Stimulated activated CD8-positive, alpha-beta memory T cell treated with anti-CD3 and anti-CD28 coated beads, Interleukin-7, amount 100 ng/mL, for 24 hours (primary cell): Measurements from ENCODE around the gene RAB3IP.

ENCODE experiments used
- DNase-seq: peaks from one replicate; pipeline ENCODE4 v3.0.0-alpha.2; 2020; ENCODE audit warnings: low read depth

The RAB3IP gene

GRCh38 chr12:69738351-69739286, at the start of gene RAB3IP:
RAB3IP (plus strand) TSS chr12:69738860; CDS start chr12:69755409, 16,549 bp downstream.
- peak; percentile 87 for DNase-seq

- DNase-seq = no peak
These were observed 49.0 kb upstream of the RAB3IP start for GRCh38 chr12:69689638-69690037.

GRCh38 chr12:69694123-69694522, 44.5 kb upstream of the RAB3IP start:
- no peak for DNase-seq

GRCh38 chr12:69698054-69698453, 40.6 kb upstream of the RAB3IP start:
- no peak for DNase-seq

- DNase-seq = no peak
These were observed 39.7 kb upstream of the RAB3IP start, which contains the start of gene BEST3 for GRCh38 chr12:69698769-69699540. BEST3 (minus strand) TSS chr12:69699303; CDS start chr12:69697798, 1,505 bp downstream.

- DNase-seq = no peak
These were observed 36.8 kb upstream of the RAB3IP start for GRCh38 chr12:69701826-69702225.

GRCh38 chr12:69703146-69703642, 35.5 kb upstream of the RAB3IP start:
- DNase-seq = no peak

- no peak for DNase-seq
These were observed 34.3 kb upstream of the RAB3IP start for GRCh38 chr12:69704357-69704756.

- DNase-seq = no peak
These were observed 30.0 kb upstream of the RAB3IP start for GRCh38 chr12:69708649-69709048.

- DNase-seq = no peak
These were observed 25.8 kb upstream of the RAB3IP start for GRCh38 chr12:69712826-69713225.

GRCh38 chr12:69714542-69714941, 24.1 kb upstream of the RAB3IP start:
- DNase-seq = no peak

GRCh38 chr12:69719336-69720316, 19.0 kb upstream of the RAB3IP start:
- no peak for DNase-seq

GRCh38 chr12:69720750-69721149, 17.9 kb upstream of the RAB3IP start:
- no peak for DNase-seq

- DNase-seq = no peak
These were observed 11.7 kb upstream of the RAB3IP start for GRCh38 chr12:69726922-69727321.

GRCh38 chr12:69732088-69732487, 6.6 kb upstream of the RAB3IP start:
- DNase-seq = no peak

GRCh38 chr12:69733638-69734037, 5.0 kb upstream of the RAB3IP start:
- no peak for DNase-seq

GRCh38 chr12:69739287-69740191, 879 bp downstream of the RAB3IP start:
- peak; percentile 8 for DNase-seq

- no peak for DNase-seq
These were observed 5.4 kb downstream of the RAB3IP start for GRCh38 chr12:69744109-69744508.

GRCh38 chr12:69751476-69751875, 12.8 kb downstream of the RAB3IP start:
- DNase-seq = no peak

GRCh38 chr12:69755302-69755701, 16.6 kb downstream of the RAB3IP start:
- DNase-seq = no peak
